Activated naive CD4-positive, alpha-beta T cell treated with anti-CD3 and anti-CD28 coated beads for 36 hours (primary cell): Measurements from ENCODE around the gene MYMX. TPM values are rescaled to one million over a fixed set of nuclear protein-coding genes. Genes with fewer than 3 reads are reported as not detected.

Source experiments
- CTCF ChIA-PET: fragments of 350-600 bp; sonication (Branson Sonifier 250); formaldehyde crosslinking; loops from one replicate; lab custom pipeline; 2021; ENCODE audit warnings: antibody characterized with exemption; lab: Charles Lee
- DNase-seq: peaks from one replicate; pipeline ENCODE4 v3.0.0-alpha.2; 2020
- H3K27ac Mint-ChIP-seq: one replicate; pipeline ENCODE4 v1.8.0; 2021; ENCODE audit warnings: mild to moderate bottlenecking, mixed read lengths
- H3K27me3 Mint-ChIP-seq: one replicate; pipeline ENCODE4 v1.8.0; 2021; ENCODE audit warnings: low read depth, mixed read lengths
- H3K36me3 Mint-ChIP-seq: one replicate; pipeline ENCODE4 v1.8.0; 2021; ENCODE audit warnings: low read depth, mixed read lengths
- H3K4me1 Mint-ChIP-seq: one replicate; pipeline ENCODE4 v1.8.0; 2021; ENCODE audit warnings: low read depth, mixed read lengths
- H3K4me3 Mint-ChIP-seq: one replicate; pipeline ENCODE4 v1.8.0; 2021; ENCODE audit warnings: mild to moderate bottlenecking, moderate library complexity, mixed read lengths
- H3K9me3 Mint-ChIP-seq: one replicate; pipeline ENCODE4 v1.8.0; 2021; ENCODE audit warnings: mixed read lengths
- intact Hi-C: fragments of 100-400 bp; cut with micrococcal nuclease; formaldehyde crosslinking; loops from one replicate; pipeline ENCODE4 v1.15.1; 2023
- total RNA-seq, 2 experiments: library from RNA; stranded (reverse); gene quantifications; one replicate each; pipeline ENCODE4 v1.2.3, GENCODE V29; 2021

Gene MYMX
- total RNA-seq, result not detected

DNA sequence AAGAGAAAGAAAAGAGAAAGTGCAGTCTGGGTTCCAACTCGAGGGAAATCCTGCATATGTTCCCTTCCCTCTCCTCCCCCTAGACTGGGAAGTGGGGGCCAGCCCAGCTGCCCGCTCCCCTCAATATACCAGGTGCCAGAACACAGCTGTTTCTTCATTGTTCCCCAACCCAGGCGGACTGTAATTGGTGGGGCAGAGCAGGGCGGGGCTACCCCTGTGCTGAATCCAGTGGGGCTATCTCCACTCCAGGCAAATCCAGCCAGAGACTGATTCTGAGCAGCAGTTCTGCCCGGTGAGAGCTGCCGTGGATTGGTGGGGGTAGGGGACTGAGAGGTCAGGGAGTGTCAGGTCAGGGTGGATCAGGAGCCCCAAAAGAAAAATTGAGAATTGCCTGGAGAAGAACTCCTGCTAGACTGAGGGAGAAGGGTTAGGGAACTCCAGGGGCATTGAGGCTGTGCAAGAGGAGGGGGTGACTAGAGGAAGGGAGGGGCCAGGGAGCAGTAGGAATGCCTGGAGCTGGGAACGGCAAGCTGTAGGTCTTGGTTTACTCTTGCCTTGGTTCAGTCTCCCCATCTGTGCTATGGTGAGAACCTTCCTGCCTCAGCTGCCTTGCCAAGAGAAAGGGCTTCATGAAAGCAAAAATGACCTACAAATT, at the start of gene MYMX:
TSS of gene MYMX (plus strand) at position 250 of the 655 bp plus-strand sequence. CDS start 546 bp downstream, outside the sequence.
- no peaks in the 10 kb centered on the region for H3K36me3 Mint-ChIP-seq
- peaks cover 18% of the 10 kb centered on the region for H3K4me1 Mint-ChIP-seq
- CTCF ChIA-PET, result interaction anchor here (0.7 to 0.9 kb wide), 2 partner anchors 53 to 443 kb away, joined by 3 to 5 read pairs; no protein-coding TSS in a partner anchor
- intact Hi-C loops, result no loop called here
- H3K27me3 Mint-ChIP-seq, result peaks cover 2% of the 10 kb centered on the region
- H3K9me3 Mint-ChIP-seq, result no peaks in the 10 kb centered on the region
- no peak within 1 kb of the TSS for H3K4me3 Mint-ChIP-seq
- no peak within 1 kb of the TSS for H3K27ac Mint-ChIP-seq
- no peak for DNase-seq

DNA sequence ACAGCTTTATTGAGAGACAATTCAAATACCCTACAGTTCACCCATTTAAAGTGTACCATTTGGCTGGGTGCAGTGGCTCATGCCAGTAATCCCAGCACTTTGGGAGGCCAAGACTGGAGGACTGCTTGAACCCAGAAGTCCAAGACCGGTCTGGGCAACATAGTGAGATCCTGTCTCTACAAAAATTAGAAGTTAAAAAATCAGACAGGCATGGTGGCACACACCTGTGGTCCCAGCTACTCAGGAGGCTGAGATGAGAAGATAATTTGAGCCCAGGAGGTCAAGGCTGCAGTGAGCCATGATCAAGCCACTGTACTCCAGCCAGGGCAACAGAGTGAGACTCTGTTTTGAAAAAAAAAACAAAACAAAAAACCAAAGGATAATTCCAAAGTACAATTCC, 49.2 kb upstream of the MYMX start:
- H3K4me3 Mint-ChIP-seq, result no peak overlapping the region
- H3K27me3 Mint-ChIP-seq, result peaks cover 3% of the 10 kb centered on the region
- H3K4me1 Mint-ChIP-seq, result no peaks in the 10 kb centered on the region
- H3K36me3 Mint-ChIP-seq, result no peaks in the 10 kb centered on the region
- no peak overlapping the region for H3K27ac Mint-ChIP-seq
- no peaks in the 10 kb centered on the region for H3K9me3 Mint-ChIP-seq
- CTCF ChIA-PET, result interaction anchor here (0.7 kb wide), 1 partner anchor 81 kb away, joined by 3 read pairs; no protein-coding TSS in a partner anchor
- no peak for DNase-seq
- intact Hi-C loops, result no loop called here

DNA sequence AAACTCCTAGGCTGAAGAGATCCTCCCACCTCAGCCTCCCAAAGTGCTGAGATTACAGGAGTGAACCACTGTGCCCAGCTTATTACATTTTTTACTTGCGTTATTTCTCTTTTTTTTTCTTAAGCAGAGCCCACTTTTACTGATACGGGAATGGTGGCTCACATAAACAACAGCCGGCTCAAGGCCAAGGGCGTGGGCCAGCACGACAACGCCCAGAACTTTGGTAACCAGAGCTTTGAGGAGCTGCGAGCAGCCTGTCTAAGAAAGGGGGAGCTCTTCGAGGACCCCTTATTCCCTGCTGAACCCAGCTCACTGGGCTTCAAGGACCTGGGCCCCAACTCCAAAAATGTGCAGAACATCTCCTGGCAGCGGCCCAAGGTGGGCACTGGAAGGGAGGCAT, 47.6 kb upstream of the MYMX start:
- intact Hi-C loops, result no loop called here
- CTCF ChIA-PET, result interaction anchor here (0.8 to 1.9 kb wide), 5 partner anchors 8 to 144 kb away, joined by 3 to 5 read pairs (median 3); partner anchors contain the start of gene AARS2
- no peaks in the 10 kb centered on the region for H3K9me3 Mint-ChIP-seq
- H3K4me3 Mint-ChIP-seq, result no peak overlapping the region
- H3K27me3 Mint-ChIP-seq, result peaks cover 6% of the 10 kb centered on the region
- no peak overlapping the region for H3K27ac Mint-ChIP-seq
- no peak for DNase-seq
- H3K4me1 Mint-ChIP-seq, result no peaks in the 10 kb centered on the region
- H3K36me3 Mint-ChIP-seq, result no peaks in the 10 kb centered on the region

DNA sequence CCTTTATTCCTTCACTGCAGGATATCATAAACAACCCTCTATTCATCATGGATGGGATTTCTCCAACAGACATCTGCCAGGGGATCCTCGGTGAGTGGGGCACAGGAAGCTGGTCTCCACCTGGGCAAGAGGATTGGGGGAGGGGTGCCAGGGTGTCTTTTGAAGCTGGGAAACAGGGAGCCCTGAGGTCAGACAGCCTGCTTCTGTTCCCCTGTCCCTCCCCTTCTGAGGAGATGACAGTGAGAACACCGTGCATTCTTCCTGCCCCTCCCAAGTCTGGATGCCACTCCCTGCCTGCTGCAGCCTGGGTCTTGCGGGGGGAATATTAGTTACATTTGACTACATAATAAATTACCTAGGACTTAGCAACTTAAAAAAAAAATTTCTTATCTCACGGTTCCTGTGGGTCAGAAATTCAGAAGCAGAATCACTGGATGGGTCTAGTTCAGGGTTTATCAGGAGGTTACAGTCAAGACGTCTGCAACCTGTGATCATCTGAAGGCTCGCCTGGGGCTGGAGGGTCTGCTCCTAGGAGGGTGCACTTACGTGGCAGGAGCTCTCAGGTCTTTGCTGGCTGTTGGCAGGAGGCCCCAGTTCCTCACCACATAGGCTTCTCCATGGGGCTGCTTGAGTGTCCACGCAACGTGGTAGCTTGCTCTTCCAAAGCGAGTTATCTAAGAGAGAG, 46.7 kb upstream of the MYMX start:
- DNase-seq, result no peak
- Mint-ChIP-seq H3K36me3 (no peaks in the 10 kb centered on the region), H3K4me1 (no peaks in the 10 kb centered on the region), H3K9me3 (no peaks in the 10 kb centered on the region), H3K4me3 (no peak overlapping the region), H3K27me3 (peaks cover 4% of the 10 kb centered on the region), H3K27ac (no peak overlapping the region)
- intact Hi-C loops, result loop anchor here (5.0 kb wide), 1 partner anchor 52 kb away; the partner anchor contains the start of gene SLC29A1
- CTCF ChIA-PET, result interaction anchor here (0.8 to 1.9 kb wide), 6 partner anchors 7 to 166 kb away, joined by 3 to 5 read pairs (median 3); partner anchors contain the start of gene AARS2

DNA sequence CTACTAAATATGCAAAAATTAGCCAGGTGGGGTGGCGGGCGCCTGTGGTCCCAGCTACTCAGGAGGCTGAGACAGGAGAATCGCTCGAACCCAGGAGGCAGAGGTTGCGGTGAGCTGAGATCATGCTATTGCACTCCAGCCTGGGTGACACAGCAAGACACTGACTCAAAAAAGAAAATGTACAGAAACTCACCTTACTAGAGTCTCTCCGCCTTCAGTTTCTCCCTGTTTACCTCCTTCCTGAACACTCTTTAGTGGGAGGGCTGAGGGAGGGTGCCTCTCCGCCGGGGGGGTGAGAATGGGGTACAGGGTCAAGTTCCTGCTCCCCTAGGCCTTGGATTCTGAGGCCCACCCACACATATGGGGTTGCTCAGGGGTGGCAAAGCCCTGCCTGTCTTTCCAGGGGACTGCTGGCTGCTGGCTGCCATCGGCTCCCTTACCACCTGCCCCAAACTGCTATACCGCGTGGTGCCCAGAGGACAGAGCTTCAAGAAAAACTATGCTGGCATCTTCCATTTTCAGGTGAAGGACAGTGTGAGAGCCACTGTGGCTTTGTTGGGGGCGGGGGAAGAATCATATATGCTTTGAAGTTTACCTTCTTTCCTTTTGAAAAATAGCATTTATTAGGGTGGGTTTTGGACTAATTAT, 44.7 kb upstream of the MYMX start:
- H3K4me1 Mint-ChIP-seq, result peaks cover 4% of the 10 kb centered on the region
- H3K9me3 Mint-ChIP-seq, result no peaks in the 10 kb centered on the region
- no peak for DNase-seq
- peaks cover 6% of the 10 kb centered on the region for H3K27me3 Mint-ChIP-seq
- no peak overlapping the region for H3K27ac Mint-ChIP-seq
- H3K36me3 Mint-ChIP-seq, result no peaks in the 10 kb centered on the region
- intact Hi-C loops, result loop anchor here (1.0 to 5.0 kb wide), 6 partner anchors 50 to 285 kb away; partner anchors contain the start of genes NFKBIE, SLC29A1 and SLC35B2
- CTCF ChIA-PET, result interaction anchor here (1.0 to 2.1 kb wide), 21 partner anchors 11 to 124 kb away, joined by 3 to 14 read pairs (median 5); partner anchors contain the start of genes HSP90AB1 and SLC35B2
- no peak overlapping the region for H3K4me3 Mint-ChIP-seq

DNA sequence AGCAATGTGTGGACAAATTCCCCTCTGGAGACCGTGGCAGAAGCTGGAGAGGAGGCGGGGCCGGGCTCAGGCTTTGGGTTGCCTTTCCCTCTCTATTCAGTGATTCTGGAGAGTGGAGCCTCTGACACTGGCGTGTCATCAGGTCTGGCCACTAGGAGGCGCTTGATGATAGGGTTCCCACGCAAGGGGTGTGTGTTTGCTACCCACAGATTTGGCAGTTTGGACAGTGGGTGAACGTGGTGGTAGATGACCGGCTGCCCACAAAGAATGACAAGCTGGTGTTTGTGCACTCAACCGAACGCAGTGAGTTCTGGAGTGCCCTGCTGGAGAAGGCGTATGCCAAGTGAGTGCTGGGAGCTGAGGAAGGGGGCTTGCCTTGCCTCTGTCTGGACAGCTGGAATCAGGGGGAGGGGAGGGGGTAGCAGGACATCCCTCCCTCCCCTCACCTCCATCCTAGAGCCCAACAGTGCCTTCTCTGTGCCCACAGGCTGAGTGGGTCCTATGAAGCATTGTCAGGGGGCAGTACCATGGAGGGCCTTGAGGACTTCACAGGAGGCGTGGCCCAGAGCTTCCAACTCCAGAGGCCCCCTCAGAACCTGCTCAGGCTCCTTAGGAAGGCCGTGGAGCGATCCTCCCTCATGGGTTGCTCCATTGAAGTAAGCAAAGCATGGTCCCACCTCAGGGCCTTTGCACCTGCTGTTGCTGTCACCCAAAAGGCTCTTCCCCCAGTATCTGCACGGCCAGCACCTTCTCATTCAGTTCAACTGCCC, 43.8 kb upstream of the MYMX start:
- H3K4me3 Mint-ChIP-seq, result no peak overlapping the region
- H3K27ac Mint-ChIP-seq, result no peak overlapping the region
- intact Hi-C loops, result loop anchor here (1.0 to 5.0 kb wide), 6 partner anchors 49 to 284 kb away; partner anchors contain the start of genes NFKBIE, SLC29A1 and SLC35B2

DNA sequence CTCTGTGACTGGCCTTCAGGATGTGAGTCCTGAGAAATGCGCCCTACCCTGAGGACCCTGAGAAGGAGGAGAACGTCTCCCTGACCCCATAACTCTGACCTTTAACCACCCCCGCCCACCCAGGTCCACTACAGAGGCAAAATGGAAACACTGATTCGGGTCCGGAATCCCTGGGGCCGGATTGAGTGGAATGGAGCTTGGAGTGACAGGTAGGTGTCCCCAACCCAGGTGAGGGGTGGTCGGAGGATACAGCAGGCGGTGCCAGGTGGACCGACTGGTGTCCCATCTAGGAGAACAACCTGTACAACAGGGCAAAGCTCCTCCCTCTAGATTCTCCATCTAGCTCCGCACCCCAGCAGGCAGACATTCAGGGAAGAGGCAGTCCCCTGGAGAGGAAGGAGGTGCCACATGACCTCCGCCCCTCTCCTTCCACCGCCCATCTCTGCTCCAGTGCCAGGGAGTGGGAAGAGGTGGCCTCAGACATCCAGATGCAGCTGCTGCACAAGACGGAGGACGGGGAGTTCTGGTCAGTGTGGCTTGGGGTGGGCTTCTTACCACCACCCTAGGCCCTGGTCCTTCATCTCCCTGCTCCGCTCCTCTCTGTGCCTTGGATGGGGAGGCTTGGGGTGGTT, 40.5 kb upstream of the MYMX start:
- H3K4me1 Mint-ChIP-seq, result peaks cover 4% of the 10 kb centered on the region
- CTCF ChIA-PET, result interaction anchor here (0.8 to 1.2 kb wide), 2 partner anchors 92 to 120 kb away, joined by 3 read pairs; no protein-coding TSS in a partner anchor
- no peak for DNase-seq
- no peak overlapping the region for H3K27ac Mint-ChIP-seq
- no peaks in the 10 kb centered on the region for H3K36me3 Mint-ChIP-seq
- H3K9me3 Mint-ChIP-seq, result no peaks in the 10 kb centered on the region
- H3K4me3 Mint-ChIP-seq, result no peak overlapping the region
- H3K27me3 Mint-ChIP-seq, result peaks cover 6% of the 10 kb centered on the region
- intact Hi-C loops, result no loop called here

More for the DNA sequence above, 43.8 kb upstream of the MYMX start:
- CTCF ChIA-PET, result interaction anchor here (0.5 to 2.1 kb wide), 29 partner anchors 9 to 166 kb away, joined by 3 to 14 read pairs (median 5); partner anchors contain the start of genes HSP90AB1 and SLC35B2
- Mint-ChIP-seq H3K27me3 (peaks cover 6% of the 10 kb centered on the region), H3K36me3 (no peaks in the 10 kb centered on the region), H3K4me1 (peaks cover 4% of the 10 kb centered on the region), H3K9me3 (no peaks in the 10 kb centered on the region)
- DNase-seq, result peak; percentile 89

DNA sequence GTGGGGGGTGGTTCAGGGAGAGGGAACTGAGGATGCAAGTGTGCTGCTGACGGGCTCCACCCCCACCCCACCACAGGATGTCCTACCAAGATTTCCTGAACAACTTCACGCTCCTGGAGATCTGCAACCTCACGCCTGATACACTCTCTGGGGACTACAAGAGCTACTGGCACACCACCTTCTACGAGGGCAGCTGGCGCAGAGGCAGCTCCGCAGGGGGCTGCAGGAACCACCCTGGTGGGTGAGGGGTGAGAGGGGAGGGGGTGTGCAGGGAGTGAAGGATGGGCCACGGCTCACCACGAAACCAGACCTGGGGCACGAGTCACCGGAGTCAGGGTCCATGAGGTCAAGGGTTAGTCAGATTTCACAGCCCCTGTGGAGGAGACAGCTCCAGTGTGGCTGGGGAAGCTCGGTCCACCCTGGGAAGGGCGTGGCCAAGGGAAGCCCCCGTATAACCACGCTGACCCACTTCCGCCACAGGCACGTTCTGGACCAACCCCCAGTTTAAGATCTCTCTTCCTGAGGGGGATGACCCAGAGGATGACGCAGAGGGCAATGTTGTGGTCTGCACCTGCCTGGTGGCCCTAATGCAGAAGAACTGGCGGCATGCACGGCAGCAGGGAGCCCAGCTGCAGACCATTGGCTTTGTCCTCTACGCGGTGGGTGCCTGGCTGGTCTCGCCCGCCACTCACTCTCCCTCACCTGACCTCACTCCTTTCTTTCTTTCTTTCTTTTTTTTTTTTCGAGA, 39.8 kb upstream of the MYMX start:
- peak; percentile 30 for DNase-seq
- Mint-ChIP-seq H3K27ac (no peak overlapping the region), H3K36me3 (no peaks in the 10 kb centered on the region), H3K27me3 (peaks cover 6% of the 10 kb centered on the region), H3K4me3 (no peak overlapping the region), H3K9me3 (no peaks in the 10 kb centered on the region), H3K4me1 (peaks cover 4% of the 10 kb centered on the region)
- intact Hi-C loops, result no loop called here
- CTCF ChIA-PET, result interaction anchor here (0.6 to 1.5 kb wide), 4 partner anchors 8 to 120 kb away, joined by 3 to 4 read pairs (median 3); no protein-coding TSS in a partner anchor

DNA sequence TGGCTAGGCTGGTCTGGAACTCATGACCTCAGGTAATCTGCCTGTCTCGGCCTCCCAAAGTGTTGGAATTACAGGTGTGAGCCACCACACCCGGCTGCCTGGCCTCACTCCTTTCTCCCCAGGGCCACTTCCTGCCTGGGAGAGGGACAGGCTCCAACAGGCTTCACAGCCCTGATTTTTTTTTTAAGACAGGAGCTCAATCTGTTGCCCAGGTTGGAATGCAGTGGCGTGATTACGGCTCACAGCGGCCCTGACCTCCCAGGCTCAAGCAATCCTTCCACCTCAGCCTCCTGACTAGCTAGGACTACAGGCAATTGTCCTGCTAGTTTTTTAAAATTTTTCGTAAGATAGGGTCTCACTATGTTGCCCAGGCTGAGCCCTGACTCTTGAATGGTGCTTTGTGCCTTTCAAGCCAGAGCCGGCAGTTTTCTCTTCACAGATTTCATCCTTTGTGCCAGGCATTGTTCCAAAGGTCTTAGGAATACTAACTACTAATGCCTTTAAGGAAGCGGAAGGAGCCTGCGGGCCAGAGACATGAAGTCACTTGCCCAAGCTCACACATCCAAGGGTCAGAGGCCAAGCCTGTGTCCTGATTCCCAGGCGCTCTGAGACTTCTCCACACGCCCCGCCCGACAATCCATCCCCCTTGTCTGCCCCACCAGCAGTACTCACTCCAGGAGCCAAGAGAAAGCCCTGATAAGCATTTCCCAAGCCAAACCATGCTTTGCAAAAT, 38.9 kb upstream of the MYMX start:
- H3K36me3 Mint-ChIP-seq, result no peaks in the 10 kb centered on the region

DNA sequence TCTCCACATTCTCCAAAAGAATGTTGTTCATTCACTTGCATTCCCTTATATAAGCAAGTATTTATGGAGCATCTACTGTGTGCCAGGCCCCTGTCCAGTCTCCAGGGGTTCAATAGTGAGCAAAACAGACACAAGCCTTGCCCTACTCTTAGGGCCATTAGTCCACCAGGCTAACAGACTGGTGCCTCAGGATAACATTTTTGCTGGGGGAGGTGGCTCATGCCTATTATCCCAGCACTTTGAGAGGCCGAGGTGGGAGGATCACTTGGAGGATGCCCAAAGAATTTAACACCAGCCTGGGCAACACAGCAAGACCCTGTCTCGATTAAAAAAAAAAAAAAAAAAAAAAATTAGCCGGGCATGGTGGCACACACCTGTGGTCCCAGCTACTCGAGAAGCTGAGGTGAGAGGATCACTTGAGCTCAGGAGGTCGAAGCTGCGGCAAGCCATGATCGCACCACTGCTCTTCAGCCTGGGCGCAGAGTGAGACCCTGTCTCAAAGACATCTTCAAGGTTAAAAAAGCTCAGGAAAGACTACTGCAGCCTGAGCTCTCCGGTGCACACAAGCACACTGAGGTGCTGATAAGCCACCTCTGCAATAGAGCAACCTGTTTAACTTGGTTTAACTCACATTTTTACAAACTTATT, 38.2 kb upstream of the MYMX start:
- Mint-ChIP-seq H3K9me3 (no peaks in the 10 kb centered on the region), H3K4me1 (peaks cover 4% of the 10 kb centered on the region), H3K36me3 (no peaks in the 10 kb centered on the region), H3K27ac (no peak overlapping the region), H3K4me3 (no peak overlapping the region), H3K27me3 (peaks cover 2% of the 10 kb centered on the region)
- no peak for DNase-seq
- intact Hi-C loops, result no loop called here
- CTCF ChIA-PET, result no interaction called here

More for the DNA sequence above, 38.9 kb upstream of the MYMX start:
- Mint-ChIP-seq H3K4me3 (no peak overlapping the region), H3K27me3 (peaks cover 2% of the 10 kb centered on the region), H3K4me1 (peaks cover 4% of the 10 kb centered on the region), H3K27ac (no peak overlapping the region), H3K9me3 (no peaks in the 10 kb centered on the region)
- intact Hi-C loops, result no loop called here
- no peak for DNase-seq
- CTCF ChIA-PET, result interaction anchor here (0.6 to 1.5 kb wide), 3 partner anchors 9 to 67 kb away, joined by 3 to 4 read pairs (median 3); no protein-coding TSS in a partner anchor
